Kidney capillary endothelial cell (primary cell): ENCODE results near the gene NT5DC3.
A peak's percentile ranks its signal among the peaks of the same experiment; 100 is the strongest.
"Not testable (repeated sequence)": the region's sequence is repeated elsewhere in the genome, so short reads cannot be mapped to it uniquely, and the experiment has no call there.

Experiments
- DNase-seq: peaks from one replicate; pipeline ENCODE4 v3.0.0-alpha.2; 2018; ENCODE audit warnings: low spot score

Gene NT5DC3

DNA sequence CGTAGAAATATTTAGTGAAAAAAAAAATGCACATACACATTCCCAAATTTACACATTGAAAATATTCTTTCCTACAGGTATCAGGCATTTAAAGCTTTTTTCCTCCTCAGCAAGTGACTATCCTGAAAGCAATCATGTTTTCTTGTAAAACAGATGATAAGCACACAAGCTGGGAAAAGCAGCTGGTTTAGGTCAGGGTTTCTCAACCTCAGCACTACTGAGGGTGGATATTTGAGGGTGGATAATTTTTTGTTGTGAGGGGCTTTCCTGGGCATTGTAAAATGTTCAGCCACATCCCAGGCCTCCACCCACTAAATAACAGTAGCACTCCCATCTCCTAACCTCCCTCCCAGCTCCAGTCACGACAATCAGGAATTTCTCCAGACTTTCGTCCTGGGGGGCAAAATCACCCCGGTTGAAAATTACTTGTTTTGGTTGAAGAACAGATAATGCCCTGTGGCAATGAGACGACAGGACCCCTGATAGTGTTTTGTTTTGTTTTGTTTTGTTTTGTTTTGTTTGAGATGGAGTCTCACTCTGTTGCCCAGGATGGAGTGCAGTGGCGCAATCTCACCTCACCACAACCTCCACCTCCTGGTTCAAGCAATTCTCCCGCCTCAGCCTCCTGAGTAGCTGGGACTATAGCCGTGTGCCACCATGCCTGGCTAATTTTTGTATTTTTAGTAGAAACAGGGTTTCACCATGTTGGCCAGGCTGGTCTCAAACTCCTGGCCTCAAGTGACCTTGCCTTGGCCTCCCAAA lies 15.0 kb upstream of the NT5DC3 start:
- DNase-seq = no peak

DNA sequence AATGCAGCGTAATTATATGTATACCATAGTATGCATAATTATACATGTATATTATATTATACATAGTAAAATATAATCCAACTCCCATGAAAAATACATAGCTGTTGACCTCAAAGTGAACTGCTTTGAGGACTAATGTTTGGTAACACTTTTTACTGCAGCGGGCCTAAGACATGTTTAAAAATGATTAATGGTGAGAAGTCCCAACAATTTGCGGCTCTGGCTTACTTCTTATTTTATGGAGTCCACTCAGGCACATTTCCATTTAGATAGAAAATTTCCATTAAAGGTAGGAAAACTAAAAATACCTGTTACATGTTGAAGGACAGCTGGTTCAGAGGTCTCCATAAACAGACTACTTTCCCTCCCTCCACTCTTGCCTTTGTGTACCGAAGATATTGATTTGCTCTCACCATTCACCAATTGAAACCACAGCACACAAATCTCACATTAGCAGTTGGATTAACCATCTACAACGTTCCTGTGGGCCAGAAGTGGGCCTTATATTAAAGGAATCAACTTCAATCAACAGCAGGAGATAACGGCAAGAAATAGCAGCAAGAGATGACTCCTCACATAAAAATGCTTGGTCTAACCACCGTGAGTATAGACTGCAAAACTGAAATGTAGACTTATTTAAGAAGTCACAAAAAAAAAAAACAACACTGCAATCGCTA lies 14.1 kb upstream of the NT5DC3 start:
- DNase-seq = no peak

DNA sequence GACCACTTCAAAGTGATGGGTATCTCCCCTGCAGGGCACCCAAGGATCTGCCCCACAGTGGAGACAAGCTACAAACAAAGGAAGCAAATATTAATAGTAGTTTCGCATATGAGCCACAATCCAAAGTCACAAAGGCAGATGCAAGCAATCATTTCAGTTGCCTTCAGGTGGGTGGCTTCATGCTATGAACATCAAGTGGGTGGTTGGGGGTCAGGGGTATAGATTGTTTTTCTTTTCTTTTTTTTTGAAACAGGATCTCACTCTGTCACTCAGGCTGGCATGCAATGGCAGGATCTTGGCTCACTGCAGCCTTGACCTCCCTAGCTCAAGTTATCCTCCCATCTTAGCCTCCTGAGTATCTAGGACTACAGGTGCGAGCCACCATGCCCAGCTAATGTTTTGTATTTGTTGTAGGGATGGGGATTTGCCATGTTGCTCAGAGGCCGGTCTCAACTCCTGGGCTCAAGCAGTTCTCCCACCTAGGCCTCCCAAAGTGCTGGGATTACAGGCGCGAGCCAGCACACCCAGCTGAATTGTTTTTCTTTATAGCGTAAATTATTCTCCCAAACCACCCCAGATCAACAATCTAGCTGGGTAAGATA lies 13.4 kb upstream of the NT5DC3 start:
- no peak for DNase-seq

DNA sequence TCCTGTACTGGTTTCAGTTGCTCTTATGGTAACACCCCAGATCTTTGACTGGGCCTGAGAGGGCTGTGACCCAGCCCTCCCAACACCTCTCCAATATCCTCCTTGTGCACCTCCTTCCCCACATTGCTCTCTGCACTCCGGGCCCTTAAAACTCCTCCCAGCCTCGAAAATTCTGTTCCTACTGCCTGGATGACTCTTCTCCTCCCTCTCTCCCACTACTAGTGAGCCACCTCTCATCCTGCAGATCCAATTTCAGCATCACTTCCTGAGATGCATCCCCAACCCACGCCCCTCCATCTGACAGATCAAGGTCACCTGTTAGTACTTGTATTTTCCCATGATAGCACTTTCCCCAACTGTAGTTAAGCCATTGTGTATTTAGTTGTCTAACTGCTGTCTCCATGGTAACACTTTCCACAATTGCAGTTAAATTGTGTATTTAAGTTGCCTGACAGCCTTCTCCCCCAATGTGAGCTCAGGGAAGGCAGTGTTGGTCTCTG lies 11.5 kb upstream of the NT5DC3 start:
- DNase-seq = no peak

DNA sequence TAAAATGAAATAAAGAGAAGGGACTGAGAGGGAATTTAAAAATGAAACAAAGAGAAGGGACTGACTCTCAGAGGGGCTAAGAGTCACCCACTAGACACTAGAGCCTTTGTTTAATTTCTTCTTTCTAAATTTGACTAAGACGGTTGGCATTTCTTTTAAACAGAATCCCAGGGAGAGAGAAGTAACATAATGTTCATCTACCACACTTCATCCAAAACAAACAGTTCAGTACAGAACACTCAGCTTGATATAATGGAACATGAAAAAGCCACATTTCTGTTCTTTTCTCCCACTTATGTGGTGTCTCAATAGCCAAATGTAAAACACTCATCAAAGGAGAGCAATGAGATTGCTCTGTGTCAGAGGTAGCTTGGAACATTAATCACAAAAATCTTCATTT lies 10.1 kb upstream of the NT5DC3 start:
- DNase-seq = no peak

DNA sequence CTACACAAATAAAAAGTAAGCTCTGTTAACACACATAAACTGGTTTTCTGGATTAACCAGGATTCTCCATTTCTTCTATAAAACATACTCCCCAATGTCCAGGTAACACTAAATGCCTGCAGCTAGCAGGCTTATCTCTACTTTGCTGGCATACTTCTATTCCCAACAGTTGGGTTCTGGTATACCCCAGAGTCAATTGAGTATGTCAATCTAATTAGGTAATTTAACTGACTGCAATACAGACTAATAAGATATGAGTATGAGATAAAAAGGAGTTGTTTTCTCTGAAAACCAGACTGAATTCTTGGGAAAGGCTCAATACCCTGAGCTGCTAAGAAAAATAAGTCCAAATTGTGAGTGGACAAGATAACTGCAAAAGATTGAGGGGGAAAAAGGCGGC lies 9.4 kb upstream of the NT5DC3 start:
- DNase-seq = no peak

DNA sequence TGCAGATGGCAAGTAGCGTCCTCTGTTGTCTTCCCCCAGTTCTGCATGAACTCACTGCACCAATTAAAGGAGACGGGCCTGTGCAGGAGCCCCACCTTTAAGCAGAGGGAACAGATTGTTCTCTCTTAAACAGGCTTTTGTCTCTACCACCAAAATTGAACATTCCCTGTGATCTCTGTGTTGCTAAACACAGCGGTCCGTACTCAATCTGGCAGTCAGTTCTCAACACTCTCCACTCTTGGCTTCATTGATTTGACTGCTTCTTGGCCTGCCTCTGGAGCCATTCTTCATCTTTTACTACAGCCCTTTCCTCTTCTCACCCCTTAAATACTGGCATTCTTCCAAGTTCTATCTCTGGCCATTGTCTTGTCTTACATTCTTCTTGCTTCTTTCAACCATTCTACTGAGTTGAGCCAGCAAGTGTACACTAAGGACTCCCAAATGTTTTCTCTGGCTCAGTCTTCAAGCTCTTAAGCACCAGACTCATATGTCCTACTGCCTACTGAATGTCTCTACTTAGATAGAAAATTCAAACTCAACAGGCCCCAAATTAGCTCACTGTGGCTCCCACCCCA lies 8.0 kb upstream of the NT5DC3 start:
- no peak for DNase-seq

DNA sequence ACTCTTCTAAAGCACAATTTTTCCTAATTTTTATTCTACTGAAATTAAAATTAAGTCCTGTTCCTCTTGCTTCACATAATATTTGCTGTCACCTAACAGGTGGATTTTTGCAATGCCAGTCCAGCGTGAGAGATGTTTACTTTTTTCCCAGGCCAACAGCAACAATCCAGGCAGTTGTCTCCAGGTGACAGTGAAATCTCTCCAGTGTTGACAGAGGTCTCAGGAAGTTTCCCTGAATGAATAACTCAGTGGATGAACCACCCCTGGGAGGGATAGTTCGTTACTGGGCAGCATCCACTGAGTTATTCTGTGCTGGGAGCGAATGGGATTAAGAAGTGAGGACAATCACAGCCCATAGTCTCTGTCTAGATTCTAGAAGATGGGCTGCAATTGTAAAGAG lies 7.1 kb upstream of the NT5DC3 start:
- DNase-seq = no peak

DNA sequence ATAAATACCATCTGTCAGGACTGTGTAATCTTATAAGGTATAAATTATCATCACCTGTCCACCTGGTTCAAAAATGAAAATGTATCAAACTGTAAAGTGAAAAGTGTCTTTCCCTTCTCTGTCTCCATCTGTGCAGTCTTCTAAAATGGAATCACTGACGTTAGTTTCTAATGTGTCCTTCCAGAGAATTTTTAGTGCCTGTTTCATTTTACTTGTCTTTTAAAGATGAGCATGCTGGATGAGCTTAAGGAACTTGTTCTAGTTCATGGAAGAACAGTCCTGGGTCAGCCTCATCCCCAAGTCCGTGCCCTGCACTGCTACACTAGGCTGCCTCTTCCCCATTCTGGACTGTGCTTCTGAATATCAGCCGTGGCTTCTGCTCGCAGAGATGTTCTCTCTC lies 5.4 kb upstream of the NT5DC3 start:
- no peak for DNase-seq

DNA sequence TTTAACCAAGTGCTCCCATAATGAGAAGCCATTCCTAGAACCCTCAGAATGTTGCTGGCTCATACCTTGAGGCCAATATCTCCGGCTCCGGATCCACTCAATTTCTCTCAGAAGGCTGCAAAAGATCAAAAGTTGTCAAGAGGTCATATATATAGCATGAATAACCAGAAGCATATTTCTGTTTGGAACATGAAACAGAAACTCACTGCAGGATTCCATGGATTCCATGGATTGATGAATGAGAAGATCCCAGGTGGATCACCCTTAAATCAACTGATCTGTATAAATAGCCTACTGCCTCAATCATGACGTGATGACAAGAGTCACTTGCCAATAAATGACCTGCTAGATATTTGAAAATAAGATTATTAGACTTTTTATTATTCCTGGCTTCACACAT lies 3.3 kb upstream of the NT5DC3 start:
- DNase-seq = no peak

DNA sequence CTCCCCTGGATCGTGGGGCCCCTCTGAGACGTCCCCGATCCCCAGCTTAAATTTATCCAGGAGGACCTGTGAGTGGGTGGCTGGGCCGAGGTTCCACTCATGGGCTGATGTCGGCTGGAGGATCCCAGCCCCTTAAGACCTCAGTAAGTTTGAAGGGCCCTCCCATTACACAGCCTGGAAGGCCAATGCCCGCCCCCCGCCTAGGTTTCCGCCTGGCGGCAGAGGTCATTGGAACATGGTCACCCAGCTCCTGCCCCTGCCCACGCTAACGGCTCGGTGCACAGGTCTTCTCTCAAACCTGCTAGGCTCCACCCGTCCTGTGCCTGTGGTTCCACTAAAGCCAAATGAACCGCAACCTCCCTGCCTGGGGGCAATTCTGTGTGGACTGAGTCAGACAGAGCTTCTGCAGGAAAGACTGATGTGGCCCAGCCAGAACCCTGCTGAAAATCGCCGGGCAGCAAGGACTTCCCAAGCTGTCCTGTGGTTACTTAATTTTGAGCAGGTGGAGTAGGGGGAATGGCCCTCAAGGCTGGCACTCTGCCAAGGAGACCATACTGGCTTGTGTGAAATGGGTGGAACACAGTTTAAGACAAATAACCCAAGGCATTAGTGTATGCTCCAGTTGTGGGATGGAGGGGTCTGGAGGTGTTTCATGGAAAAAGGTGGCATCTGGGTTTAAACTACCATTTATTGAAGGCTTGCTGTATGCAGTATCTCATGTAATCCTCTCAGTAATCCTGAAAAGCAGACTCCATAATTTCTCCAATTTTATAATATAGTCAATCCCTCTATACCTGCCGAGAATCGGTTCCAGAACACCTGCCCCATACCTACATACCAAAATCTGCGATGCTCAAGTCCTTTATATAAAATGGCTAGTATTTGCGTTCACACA lies 903 bp upstream of the NT5DC3 start:
- peak; percentile 19 for DNase-seq

DNA sequence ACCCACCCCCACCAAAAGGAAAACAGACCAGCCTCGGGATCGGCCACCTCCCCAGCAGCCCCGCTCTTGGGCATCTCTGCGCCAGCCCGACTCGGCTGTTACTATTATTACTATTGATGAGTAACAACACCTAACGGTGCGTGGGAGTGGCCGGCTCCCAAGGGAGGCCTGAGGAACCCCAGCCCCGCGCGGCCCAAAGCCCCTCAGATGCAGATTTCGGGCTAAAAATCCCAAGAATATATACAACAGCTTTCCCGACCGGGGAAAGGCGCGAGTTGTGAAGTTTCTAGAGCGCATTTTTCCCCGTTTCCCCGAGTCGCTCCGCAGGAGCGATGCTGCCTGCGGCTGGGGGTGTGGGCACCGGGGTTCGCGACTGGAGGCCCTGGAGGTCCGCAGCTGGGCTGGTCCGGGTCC lies 565 bp downstream of the NT5DC3 start:
- peak; percentile 7 for DNase-seq

DNA sequence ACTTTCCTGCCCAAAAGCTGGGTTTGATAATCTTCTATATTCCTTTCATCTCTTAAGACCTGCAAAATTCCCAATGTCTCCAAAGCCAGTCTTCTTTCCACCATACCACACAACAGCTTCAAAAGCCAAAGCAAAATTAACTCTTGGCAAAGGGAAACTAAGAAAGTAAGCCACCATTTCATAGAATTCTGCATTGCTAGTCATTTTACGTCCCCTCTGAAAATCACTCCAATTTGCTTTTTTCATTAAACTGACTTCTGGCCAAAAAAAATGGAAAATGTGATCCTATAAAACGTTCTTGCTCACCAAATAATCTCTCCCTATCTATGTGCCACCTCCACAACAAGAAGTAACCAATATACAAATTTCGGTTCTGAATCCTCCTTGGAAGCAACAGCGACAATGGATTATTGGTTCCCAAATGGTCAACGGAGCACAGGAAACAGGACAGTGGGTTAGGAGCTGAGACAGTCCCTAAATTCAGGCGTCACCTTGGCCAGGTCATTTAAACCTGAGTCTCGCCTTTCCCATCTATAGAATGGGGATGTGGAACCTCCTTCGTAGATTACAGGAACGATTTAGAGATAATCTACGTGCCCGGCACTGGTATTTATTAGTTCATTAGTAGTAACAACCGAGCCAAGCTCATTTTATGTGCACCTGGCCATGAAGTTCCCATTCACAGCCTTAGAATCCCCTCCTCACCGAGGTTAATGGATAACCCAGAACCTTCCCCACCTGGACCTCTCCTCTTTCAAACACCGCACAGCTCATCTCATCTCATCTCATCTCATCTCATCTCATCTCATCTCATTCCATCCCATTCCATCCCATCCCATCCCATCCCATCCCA lies 1.2 kb downstream of the NT5DC3 start:
- no peak for DNase-seq

DNA sequence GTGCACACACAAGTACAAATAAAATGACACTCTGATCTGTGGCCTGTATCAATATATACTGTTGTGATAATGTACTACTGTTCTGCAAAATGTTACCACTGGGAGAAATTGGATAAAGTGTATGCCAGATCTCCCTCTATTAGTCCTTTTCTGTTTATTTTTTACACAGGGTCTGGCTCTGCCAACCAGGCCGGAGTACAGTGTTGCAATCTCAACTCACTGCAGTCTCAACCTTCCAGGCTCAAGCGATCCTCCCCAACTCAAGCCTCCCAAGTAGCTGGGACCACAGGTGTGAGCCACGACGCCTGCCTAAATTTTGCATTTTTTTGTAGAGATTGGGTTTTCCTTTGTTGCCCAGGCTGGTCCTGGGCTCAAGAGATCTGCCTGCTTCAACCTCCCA lies 1.9 kb downstream of the NT5DC3 start:
- DNase-seq = no peak

DNA sequence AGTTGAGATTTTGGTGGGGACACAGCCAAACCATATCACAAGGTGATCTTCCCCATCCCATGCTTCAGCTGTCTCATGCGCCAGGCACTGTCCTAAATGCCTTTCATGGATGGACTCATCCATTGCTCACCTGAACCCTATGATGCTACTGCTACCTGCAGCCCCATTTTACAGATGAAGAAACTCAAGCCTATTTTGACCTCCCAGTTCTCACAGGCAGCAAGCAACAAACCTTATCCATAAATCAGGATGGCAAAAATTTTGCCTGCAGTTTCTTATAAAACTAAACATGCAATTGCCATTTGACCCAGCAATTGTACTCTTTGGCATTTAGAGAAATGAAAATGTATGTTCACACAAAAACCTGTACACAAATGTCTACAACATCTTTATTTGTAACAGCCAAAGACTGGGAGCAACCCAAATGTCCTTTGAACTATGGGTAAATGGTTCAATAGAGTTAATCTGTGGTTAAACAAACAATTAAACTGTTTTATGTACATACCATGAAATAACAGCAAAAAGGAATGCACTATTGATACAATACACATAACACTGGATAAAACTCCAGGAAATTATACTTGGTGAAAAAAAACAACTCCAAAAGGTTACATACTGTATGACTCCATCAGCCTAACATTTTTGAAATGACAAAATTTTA lies 2.6 kb downstream of the NT5DC3 start:
- DNase-seq = no peak

DNA sequence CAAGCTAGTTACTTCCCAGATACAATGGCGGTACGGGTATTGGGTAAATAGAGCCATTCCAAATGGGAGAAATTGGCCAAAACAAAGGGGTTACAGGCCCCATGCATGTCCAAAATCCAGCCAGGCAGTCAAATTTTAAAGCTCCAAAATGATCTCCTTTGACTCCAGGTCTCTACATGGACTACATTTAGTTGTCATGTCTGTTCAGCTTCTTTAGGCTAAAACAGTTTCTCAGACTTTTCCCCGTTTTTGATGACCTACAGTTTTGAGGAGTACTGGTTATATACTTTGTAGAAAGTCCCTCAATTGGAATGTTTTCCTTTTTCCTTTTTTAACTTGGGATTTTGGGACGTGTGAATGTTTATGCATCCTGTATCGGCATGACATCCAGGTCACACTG lies 4.7 kb downstream of the NT5DC3 start:
- DNase-seq = no peak

DNA sequence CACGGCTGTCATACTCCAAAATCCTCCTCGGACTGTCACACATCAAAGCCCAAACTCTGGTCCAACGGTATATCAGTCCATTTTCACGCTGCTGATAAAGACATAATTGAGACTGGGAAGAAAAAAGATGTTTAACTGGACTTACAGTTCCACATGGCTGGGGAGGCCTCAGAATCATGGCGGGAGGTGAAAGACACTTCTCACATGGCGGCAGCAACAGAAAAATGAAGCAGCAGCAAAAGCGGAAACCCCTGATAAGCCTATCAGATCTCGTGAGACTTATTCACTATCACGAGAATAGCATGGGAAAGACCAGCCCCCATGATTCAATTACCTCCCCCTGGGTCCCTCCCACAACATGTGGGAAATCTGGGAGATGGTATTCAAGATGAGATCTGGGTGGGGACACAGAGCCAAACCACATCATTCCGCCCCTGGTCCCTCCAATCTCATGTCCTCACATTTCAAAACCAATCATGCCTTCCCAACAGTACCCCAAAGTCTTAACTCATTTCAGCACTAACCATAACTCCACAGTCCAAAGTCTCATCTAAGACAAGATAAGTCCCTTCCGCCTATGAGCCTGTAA lies 5.2 kb downstream of the NT5DC3 start:
- DNase-seq = not testable (repeated sequence)

DNA sequence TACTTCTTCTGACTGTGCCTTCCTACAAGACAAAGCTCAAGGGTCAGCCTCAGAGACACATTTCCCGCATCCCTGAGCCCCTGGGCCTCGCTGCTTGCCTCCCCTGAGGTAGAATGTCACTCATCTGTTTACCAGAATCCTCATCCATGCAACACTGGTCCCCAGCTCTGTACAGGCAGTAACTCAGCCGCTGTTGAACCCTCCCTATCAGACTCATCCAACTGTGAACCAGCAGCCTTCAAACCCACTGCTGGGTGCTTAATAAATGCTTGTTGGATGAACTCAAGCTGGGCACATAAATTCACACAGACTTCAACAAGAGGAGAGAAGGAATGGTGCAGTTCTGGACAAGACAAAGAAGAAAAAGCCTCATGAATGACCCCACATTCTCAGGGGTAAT lies 6.1 kb downstream of the NT5DC3 start:
- no peak for DNase-seq

DNA sequence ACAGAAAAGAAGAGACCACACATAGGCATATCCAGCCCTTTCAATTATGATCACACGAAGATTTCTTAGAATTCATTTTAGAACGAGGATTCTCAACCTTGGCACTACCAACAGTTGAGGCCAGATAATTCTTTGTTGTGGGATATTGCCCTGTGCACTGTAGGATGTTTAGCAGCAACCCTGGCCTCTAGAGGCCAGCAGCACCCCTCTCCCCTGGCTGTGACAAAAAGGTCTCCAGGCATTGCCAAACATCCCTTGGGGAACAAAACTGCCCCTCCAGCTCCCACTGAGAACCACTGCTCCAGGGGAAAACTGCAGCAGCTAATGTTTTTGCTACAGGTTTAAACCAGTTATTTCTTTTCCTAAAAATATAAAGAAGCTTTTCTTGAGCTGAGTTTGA lies 7.1 kb downstream of the NT5DC3 start:
- no peak for DNase-seq
